ENCODE measurements around the gene GPR161.

GPR161 gene

GRCh38 chr1:168146626-168147025, 9.9 kb upstream of the GPR161 start:
- no peak for DNase-seq

- no peak for DNase-seq
Observed at GRCh38 chr1:168146160-168146539, 9.4 kb upstream of the GPR161 start.

- DNase-seq: no peak
Observed at GRCh38 chr1:168145184-168146159, 8.7 kb upstream of the GPR161 start.

- no peak for DNase-seq
Observed at GRCh38 chr1:168141871-168142385, 5.2 kb upstream of the GPR161 start.

- no peak for DNase-seq
Observed at GRCh38 chr1:168139070-168139469, 2.3 kb upstream of the GPR161 start.

GRCh38 chr1:168138134-168138533, 1.4 kb upstream of the GPR161 start:
- DNase-seq: no peak

- DNase-seq: no peak
Observed at GRCh38 chr1:168137515-168137821, 738 bp upstream of the GPR161 start.

- DNase-seq: no peak
Observed at GRCh38 chr1:168135921-168136708, 615 bp downstream of the GPR161 start.

GRCh38 chr1:168135116-168135920, 1.4 kb downstream of the GPR161 start:
- DNase-seq: no peak

- DNase-seq: no peak
Observed at GRCh38 chr1:168134642-168135041, 2.1 kb downstream of the GPR161 start.

GRCh38 chr1:168134132-168134531, 2.6 kb downstream of the GPR161 start:
- no peak for DNase-seq

- DNase-seq: no peak
Observed at GRCh38 chr1:168129933-168130332, 6.8 kb downstream of the GPR161 start.

- no peak for DNase-seq
Observed at GRCh38 chr1:168127503-168127902, 9.2 kb downstream of the GPR161 start.

GRCh38 chr1:168125051-168125450, 11.7 kb downstream of the GPR161 start:
- DNase-seq: no peak

GRCh38 chr1:168121401-168122011, 15.2 kb downstream of the GPR161 start:
- DNase-seq: no peak

- DNase-seq: no peak
Observed at GRCh38 chr1:168119750-168120149, 17.0 kb downstream of the GPR161 start.

- DNase-seq: no peak
Observed at GRCh38 chr1:168116327-168116799, 20.4 kb downstream of the GPR161 start.

- DNase-seq: no peak
Observed at GRCh38 chr1:168114845-168115244, 21.9 kb downstream of the GPR161 start.

GRCh38 chr1:168112673-168113305, 23.9 kb downstream of the GPR161 start:
- DNase-seq: no peak

GRCh38 chr1:168110896-168111545, 25.7 kb downstream of the GPR161 start:
- no peak for DNase-seq

- DNase-seq: no peak
Observed at GRCh38 chr1:168106274-168106673, 30.5 kb downstream of the GPR161 start.
